ENCODE data around the gene MAP3K4.

The MAP3K4 gene

DNA sequence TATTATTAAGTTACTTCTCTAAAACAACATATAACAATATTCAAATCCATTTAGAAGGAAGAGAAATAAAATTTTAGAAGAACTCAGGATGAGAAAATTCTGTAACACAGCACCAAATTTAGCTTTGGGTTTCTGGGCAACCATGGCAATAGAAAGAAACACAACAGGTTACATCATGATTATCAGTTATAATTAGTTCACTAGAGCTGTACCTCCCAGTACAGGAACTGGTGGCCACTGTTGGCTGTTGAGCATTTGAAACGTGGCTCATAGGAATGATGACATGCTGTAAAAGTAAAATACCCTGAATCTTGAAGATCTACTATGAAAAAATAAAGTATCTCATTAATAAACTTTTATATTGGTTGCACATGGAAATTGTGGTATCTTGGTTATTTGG, 23.7 kb upstream of the MAP3K4 start:
- TF ChIP-seq ZC3H10 (CRISPR knock-in tag; IDR thresholded peaks at IDR 0.05) (no peak), CSDC2 (CRISPR knock-in tag; IDR thresholded peaks at IDR 0.05) (no peak), ZNF565 (CRISPR knock-in tag; conservative IDR thresholded peaks at IDR 0.05; ENCODE audit: low read depth) (no peak), ZFP3 (CRISPR knock-in tag; IDR thresholded peaks at IDR 0.05) (no peak), GLIS3 (CRISPR knock-in tag; IDR thresholded peaks at IDR 0.05) (no peak), ARNTL (CRISPR knock-in tag; IDR thresholded peaks at IDR 0.05; ENCODE audit: borderline replicate concordance, low read depth) (no peak), ZNF8 (CRISPR knock-in tag; IDR thresholded peaks at IDR 0.05) (no peak), PPARA (CRISPR knock-in tag; IDR thresholded peaks at IDR 0.05; ENCODE audit: borderline replicate concordance) (no peak), SNAI2 (CRISPR knock-in tag; IDR thresholded peaks at IDR 0.05) (no peak)
- TF ChIP-seq, protein P1, sequence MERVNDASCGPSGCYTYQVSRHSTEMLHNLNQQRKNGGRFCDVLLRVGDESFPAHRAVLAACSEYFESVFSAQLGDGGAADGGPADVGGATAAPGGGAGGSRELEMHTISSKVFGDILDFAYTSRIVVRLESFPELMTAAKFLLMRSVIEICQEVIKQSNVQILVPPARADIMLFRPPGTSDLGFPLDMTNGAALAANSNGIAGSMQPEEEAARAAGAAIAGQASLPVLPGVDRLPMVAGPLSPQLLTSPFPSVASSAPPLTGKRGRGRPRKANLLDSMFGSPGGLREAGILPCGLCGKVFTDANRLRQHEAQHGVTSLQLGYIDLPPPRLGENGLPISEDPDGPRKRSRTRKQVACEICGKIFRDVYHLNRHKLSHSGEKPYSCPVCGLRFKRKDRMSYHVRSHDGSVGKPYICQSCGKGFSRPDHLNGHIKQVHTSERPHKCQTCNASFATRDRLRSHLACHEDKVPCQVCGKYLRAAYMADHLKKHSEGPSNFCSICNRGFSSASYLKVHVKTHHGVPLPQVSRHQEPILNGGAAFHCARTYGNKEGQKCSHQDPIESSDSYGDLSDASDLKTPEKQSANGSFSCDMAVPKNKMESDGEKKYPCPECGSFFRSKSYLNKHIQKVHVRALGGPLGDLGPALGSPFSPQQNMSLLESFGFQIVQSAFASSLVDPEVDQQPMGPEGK (CRISPR knock-in tag; IDR thresholded peaks at IDR 0.05; ENCODE audit: borderline replicate concordance), result no peak
- TF ChIP-seq, protein P2, sequence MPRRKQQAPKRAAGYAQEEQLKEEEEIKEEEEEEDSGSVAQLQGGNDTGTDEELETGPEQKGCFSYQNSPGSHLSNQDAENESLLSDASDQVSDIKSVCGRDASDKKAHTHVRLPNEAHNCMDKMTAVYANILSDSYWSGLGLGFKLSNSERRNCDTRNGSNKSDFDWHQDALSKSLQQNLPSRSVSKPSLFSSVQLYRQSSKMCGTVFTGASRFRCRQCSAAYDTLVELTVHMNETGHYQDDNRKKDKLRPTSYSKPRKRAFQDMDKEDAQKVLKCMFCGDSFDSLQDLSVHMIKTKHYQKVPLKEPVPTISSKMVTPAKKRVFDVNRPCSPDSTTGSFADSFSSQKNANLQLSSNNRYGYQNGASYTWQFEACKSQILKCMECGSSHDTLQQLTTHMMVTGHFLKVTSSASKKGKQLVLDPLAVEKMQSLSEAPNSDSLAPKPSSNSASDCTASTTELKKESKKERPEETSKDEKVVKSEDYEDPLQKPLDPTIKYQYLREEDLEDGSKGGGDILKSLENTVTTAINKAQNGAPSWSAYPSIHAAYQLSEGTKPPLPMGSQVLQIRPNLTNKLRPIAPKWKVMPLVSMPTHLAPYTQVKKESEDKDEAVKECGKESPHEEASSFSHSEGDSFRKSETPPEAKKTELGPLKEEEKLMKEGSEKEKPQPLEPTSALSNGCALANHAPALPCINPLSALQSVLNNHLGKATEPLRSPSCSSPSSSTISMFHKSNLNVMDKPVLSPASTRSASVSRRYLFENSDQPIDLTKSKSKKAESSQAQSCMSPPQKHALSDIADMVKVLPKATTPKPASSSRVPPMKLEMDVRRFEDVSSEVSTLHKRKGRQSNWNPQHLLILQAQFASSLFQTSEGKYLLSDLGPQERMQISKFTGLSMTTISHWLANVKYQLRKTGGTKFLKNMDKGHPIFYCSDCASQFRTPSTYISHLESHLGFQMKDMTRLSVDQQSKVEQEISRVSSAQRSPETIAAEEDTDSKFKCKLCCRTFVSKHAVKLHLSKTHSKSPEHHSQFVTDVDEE (CRISPR knock-in tag; IDR thresholded peaks at IDR 0.05), result no peak
- TF ChIP-seq, protein P3, sequence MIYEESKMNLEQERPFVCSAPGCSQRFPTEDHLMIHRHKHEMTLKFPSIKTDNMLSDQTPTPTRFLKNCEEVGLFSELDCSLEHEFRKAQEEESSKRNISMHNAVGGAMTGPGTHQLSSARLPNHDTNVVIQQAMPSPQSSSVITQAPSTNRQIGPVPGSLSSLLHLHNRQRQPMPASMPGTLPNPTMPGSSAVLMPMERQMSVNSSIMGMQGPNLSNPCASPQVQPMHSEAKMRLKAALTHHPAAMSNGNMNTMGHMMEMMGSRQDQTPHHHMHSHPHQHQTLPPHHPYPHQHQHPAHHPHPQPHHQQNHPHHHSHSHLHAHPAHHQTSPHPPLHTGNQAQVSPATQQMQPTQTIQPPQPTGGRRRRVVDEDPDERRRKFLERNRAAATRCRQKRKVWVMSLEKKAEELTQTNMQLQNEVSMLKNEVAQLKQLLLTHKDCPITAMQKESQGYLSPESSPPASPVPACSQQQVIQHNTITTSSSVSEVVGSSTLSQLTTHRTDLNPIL (CRISPR knock-in tag; IDR thresholded peaks at IDR 0.05; ENCODE audit: low read depth), result no peak
- no peak for ATAC-seq

DNA sequence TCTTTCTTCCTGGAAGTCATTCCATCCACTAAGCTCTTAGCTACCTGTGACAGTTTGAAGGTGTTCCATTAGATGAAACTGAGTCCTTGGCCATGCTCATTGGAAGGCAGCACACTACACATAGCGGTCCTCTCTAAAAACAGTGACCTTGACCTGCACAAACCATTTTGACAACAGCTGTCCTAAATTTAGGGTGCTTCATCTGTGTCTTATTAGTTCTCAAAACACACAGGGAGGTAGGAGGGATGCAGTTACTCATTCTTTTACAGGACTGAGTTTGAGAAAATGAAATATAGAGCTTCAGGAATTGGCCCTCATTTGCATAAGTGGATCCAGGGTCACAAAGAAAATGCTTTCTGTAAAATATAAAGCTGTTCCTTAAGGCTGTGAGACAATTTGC, 20.4 kb upstream of the MAP3K4 start:
- TF ChIP-seq ISL1 (CRISPR knock-in tag; IDR thresholded peaks at IDR 0.05) (no peak), ESRRG (CRISPR knock-in tag; IDR thresholded peaks at IDR 0.05) (no peak), CSDC2 (CRISPR knock-in tag; IDR thresholded peaks at IDR 0.05) (no peak), ZFP30 (CRISPR knock-in tag; IDR thresholded peaks at IDR 0.05) (no peak), PPARA (CRISPR knock-in tag; IDR thresholded peaks at IDR 0.05; ENCODE audit: borderline replicate concordance) (no peak), SNAI2 (CRISPR knock-in tag; IDR thresholded peaks at IDR 0.05) (no peak), ZNF565 (CRISPR knock-in tag; conservative IDR thresholded peaks at IDR 0.05; ENCODE audit: low read depth) (no peak), GLIS3 (CRISPR knock-in tag; IDR thresholded peaks at IDR 0.05) (no peak), TOX (CRISPR knock-in tag; IDR thresholded peaks at IDR 0.05; ENCODE audit: borderline replicate concordance) (no peak), OSR1 (CRISPR knock-in tag; IDR thresholded peaks at IDR 0.05) (no peak), BACH2 (CRISPR knock-in tag; IDR thresholded peaks at IDR 0.05; ENCODE audit: borderline replicate concordance) (no peak), TCF4 (CRISPR knock-in tag; IDR thresholded peaks at IDR 0.05; ENCODE audit: borderline replicate concordance) (no peak), ZFP3 (CRISPR knock-in tag; IDR thresholded peaks at IDR 0.05) (no peak), ZNF70 (CRISPR knock-in tag; IDR thresholded peaks at IDR 0.05) (no peak), ZC3H10 (CRISPR knock-in tag; IDR thresholded peaks at IDR 0.05) (no peak), ZNF8 (CRISPR knock-in tag; IDR thresholded peaks at IDR 0.05) (no peak)
- TF ChIP-seq, protein P4, sequence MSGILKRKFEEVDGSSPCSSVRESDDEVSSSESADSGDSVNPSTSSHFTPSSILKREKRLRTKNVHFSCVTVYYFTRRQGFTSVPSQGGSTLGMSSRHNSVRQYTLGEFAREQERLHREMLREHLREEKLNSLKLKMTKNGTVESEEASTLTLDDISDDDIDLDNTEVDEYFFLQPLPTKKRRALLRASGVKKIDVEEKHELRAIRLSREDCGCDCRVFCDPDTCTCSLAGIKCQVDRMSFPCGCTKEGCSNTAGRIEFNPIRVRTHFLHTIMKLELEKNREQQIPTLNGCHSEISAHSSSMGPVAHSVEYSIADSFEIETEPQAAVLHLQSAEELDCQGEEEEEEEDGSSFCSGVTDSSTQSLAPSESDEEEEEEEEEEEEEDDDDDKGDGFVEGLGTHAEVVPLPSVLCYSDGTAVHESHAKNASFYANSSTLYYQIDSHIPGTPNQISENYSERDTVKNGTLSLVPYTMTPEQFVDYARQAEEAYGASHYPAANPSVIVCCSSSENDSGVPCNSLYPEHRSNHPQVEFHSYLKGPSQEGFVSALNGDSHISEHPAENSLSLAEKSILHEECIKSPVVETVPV (CRISPR knock-in tag; IDR thresholded peaks at IDR 0.05), result no peak
- TF ChIP-seq, protein P2 (CRISPR knock-in tag; IDR thresholded peaks at IDR 0.05), result no peak
- TF ChIP-seq, protein P3 (CRISPR knock-in tag; IDR thresholded peaks at IDR 0.05; ENCODE audit: low read depth), result no peak
- no peak for ATAC-seq
